AG09309 (cell line): ENCODE measurements around the gene C2CD4A.

Experiments
- DNase-seq: peaks from one replicate; pipeline ENCODE4 v3.0.0-alpha.2; 2010; ENCODE audit warnings: low read depth
- H3K4me3 ChIP-seq: 2 replicates; pipeline ENCODE4 v1.5.1; 2011; ENCODE audit warnings: mild to moderate bottlenecking, low read depth, low read length, moderate library complexity; ENCODE audit not compliant: control insufficient read depth
- TF ChIP-seq, protein P1 (sequence below): IDR thresholded peaks from 2 replicates; pipeline ENCODE4 v1.5.1; 2011; ENCODE audit warnings: mild to moderate bottlenecking, low read depth, low read length, inconsistent platforms; ENCODE audit not compliant: insufficient read depth, control insufficient read depth; ENCODE audit errors: missing control alignments

C2CD4A gene

DNA sequence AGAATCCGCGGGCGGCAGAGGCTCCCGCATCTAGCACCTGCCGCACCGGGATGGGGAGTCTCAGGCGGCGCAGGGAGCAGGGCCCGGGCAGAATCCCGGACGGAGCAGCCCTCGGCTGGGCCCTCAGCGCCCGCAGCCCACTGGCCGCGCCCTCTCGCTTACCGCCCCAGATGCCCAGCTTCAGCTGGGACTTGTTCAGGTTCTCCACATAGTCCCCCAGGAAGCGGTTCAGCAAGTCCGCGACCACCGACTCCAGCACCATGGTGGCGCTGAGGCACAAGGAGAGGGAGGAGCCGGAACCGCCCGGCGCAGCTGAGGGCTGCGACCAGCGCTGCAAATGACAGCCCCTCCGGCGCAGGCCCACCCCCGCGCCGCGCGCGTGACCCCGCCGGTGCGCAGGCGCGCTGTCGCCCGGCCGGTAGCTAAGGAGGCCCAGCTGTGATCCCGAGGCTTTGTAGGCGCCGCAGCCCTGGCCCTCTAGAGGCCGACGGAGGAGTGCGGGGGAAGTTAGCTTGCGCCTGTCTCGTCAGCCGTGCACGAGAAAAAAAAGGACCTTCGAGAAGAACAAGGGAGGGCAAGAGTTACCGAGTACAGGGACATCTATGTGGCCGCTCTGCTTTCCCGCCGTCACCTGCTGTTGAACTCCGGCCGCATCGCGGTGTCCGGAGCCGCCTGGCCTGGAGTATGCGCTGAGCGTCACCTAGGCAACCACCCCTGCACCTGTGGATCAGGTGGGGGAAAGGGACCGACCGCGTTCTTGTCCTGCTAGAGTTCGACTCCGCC, 6.5 kb upstream of the C2CD4A start, which contains the start of gene VPS13C:
VPS13C (minus strand) TSS at position 335 of the 783 bp plus-strand sequence; CDS start at position 262, 73 bp downstream.
- TF ChIP-seq, protein P1, sequence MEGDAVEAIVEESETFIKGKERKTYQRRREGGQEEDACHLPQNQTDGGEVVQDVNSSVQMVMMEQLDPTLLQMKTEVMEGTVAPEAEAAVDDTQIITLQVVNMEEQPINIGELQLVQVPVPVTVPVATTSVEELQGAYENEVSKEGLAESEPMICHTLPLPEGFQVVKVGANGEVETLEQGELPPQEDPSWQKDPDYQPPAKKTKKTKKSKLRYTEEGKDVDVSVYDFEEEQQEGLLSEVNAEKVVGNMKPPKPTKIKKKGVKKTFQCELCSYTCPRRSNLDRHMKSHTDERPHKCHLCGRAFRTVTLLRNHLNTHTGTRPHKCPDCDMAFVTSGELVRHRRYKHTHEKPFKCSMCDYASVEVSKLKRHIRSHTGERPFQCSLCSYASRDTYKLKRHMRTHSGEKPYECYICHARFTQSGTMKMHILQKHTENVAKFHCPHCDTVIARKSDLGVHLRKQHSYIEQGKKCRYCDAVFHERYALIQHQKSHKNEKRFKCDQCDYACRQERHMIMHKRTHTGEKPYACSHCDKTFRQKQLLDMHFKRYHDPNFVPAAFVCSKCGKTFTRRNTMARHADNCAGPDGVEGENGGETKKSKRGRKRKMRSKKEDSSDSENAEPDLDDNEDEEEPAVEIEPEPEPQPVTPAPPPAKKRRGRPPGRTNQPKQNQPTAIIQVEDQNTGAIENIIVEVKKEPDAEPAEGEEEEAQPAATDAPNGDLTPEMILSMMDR: peak; percentile 80
- H3K4me3 ChIP-seq: peak within 1 kb of the TSS; percentile 57
- DNase-seq: peak; percentile 47

DNA sequence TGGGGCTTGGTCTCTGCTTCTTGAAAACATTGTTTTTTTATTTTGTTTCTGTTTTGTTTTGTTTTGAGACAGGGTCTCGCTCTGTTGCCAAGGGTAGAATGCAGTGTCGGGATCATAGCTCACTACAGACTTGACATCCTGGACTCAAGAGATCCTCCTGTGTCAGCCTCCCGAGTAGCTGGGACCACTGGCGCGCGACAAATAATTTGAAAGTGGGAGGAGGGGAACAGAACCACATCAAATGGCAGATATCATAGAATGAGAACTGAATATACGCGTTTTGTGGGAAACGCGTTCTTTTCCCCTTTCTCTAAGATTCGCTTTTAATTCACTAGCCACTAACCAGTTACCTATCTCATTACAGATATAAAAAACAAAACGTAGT, 5.9 kb upstream of the C2CD4A start:
- no peak for DNase-seq
- TF ChIP-seq, protein P1: no peak
- H3K4me3 ChIP-seq: peak overlapping the region; percentile 57

DNA sequence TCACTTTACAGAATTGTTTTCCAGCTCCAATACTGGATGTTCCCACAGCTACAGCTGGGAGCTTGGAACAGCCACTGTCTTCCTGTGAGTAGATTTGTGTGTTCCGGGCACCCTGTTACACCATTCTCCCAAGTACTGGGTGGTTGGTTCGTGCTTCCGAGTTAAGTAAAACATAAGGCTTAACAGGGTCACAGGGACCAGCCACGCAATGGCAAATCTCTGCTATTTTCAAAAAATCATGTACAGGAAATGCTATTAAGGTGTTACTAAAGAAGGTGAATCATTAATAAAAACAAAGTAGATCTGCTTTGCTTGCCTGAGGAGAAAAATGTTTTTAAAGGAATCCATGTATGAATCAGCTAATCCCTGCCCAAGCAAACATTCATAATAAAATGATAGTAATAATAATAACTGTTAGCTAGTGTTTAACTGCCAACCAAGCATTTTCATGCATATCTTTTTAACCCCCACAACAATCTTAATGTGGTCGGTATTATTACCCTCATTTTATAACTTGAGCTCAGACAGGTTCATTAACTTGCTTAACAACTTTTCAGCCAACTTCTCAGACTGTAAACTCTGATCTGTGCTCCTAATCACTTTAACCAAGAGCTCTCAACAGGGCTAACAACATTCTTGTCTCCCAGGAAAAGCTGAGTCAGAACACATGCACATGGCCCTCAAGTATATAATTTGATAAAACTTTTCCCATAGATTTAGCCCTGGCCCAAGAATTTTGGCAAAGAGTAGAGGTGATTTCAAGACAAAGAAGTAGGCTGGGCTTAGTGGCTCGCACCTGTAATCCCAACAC, 2.7 kb upstream of the C2CD4A start:
- TF ChIP-seq, protein P1: no peak
- DNase-seq: no peak
- no peak overlapping the region for H3K4me3 ChIP-seq

DNA sequence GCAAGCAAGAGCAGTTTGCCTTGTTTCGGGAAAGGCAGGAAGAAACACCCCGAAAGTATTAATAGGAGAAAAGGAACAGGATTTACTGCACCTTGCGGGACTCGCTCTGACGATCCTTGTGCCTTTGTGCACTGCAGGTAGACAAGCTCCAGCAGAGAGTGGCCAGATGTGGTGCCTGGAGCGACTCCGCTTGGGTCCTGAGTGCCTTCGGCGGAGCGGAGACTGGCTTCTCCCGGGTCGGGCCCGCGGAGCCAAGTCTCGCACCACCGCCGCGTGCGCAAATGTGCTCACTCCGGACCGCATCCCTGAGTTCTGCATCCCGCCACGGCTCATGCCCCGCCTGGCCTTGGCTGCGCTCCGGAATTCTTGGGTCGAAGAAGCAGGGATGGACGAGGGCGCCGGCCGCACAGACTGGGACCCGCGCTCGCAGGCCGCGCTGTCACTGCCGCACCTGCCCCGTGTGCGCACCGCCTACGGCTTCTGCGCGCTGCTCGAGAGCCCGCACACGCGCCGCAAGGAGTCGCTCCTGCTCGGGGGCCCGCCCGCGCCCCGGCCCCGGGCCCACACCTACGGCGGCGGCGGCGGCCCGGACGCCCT, 769 bp downstream of the C2CD4A start:
- TF ChIP-seq, protein P1: no peak
- peak overlapping the region; percentile 32 for H3K4me3 ChIP-seq
- DNase-seq: no peak

DNA sequence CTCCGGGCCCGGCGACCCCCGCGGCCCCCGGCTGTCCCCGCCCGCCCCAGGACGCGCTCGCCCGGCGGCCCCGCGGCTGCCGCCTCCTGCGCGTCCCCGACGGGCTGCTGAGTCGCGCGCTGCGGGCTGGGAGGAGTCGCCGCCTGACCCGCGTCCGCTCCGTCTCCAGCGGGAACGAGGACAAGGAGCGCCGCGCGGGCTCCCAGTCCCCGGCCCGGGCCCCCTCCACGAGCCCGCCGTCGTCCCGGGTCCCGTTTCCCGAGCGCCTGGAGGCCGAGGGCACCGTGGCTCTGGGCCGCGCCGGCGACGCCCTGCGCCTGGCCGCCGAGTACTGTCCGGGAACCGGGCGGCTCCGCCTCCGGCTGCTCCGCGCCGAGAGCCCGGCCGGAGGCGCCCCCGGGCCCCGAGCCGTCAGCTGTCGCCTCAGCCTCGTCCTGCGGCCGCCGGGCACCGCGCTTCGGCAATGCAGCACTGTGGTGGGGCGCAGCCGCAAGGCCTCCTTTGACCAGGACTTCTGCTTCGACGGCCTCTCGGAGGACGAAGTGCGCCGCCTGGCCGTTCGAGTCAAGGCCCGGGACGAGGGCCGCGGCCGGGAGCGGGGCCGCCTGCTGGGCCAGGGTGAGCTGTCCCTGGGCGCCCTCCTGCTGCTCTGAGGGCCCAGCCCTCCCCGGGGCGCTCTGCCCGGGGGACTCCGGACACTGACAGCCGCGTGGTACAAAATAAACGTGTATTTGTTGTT, 1.5 kb downstream of the C2CD4A start:
- peak overlapping the region; percentile 23; the same call in 1 of the 2 replicates for H3K4me3 ChIP-seq
- DNase-seq: no peak
- TF ChIP-seq, protein P1: no peak

DNA sequence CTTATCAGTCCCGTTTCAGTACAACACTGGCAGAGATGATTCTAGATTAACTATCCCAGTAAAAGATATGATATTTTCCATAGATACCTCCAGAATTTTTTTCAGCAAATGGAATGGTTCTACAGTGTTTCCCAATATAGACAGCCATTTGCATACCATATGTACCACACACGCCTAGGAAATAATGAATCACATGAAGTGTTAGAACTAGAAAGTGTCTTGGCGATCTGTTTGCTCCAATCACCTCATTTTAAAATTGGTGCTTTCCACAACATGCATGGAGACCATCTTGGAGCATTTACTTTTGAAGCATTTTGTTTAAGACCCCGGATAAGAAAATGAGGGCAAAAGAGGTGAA, 2.0 kb downstream of the C2CD4A start:
- DNase-seq: no peak

More for the DNA sequence above, 2.0 kb downstream of the C2CD4A start:
- H3K4me3 ChIP-seq: no peak overlapping the region
- TF ChIP-seq, protein P1: no peak
